Measurements from ENCODE around the gene MAGEA12.
"Not testable (repeated sequence)": the region's sequence is repeated elsewhere in the genome, so short reads cannot be mapped to it uniquely, and the experiment has no call there.

The MAGEA12 gene

GRCh38 chrX:152766562-152766961 is 33.0 kb downstream of the MAGEA12 start:
- DNase-seq, result not testable (repeated sequence)

GRCh38 chrX:152769549-152770289 is 36.2 kb downstream of the MAGEA12 start, which contains the start of gene MAGEA6:
TSS of gene MAGEA6 (minus strand) at chrX:152769689. CDS start at chrX:152767650, 2,039 bp downstream.
- not testable (repeated sequence) for DNase-seq

DNA sequence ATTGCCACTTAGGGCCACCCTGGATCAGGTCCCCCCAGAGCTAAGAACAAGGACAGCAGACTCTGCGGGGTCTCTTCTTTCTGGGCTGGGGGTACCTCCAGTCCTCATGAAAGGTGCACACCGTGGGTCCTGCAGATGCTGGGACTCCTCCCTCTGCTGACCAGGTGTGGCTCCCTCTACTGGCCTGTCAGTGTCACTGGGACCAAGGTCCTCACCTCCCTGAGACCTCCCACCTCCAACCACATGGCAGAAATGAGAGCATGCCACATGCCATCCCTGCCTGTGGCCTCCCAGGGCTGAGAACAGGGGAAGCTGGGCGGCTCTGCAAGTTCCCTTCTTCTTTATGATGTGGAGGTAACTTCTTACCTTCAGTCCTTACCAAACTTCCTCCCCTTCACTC is 53.5 kb downstream of the MAGEA12 start:
- DNase-seq, result not testable (repeated sequence)
